Fibroblast of lung (primary cell): ENCODE results near the gene CADM2. TPM values are rescaled to one million over a fixed set of nuclear protein-coding genes. Genes with fewer than 3 reads are reported as not detected.

Source experiments
- DNase-seq, 2 donors: peaks; one replicate each; pipeline versions ENCODE4 v3.0.0 to v3.0.0-alpha.2; 2010; ENCODE audit warnings: low read depth in 2 of 2
- H2AFZ ChIP-seq: 2 replicates; pipeline ENCODE4 v1.5.1; 2012; ENCODE audit warnings: low read length, control low read depth, inconsistent platforms
- H3K27ac ChIP-seq: 2 replicates; pipeline ENCODE4 v1.5.1; 2011; ENCODE audit warnings: low read length, control low read depth; ENCODE audit not compliant: insufficient read depth
- H3K27me3 ChIP-seq: 2 replicates; pipeline ENCODE4 v1.5.1; 2011; ENCODE audit warnings: mild to moderate bottlenecking, low read length; ENCODE audit not compliant: control insufficient read depth, insufficient read depth
- H3K36me3 ChIP-seq: 2 replicates; pipeline ENCODE4 v1.5.1; 2011; ENCODE audit warnings: low read length; ENCODE audit not compliant: control insufficient read depth, insufficient read depth
- H3K4me1 ChIP-seq: 2 replicates; pipeline ENCODE4 v1.5.1; 2011; ENCODE audit warnings: low read length; ENCODE audit not compliant: control insufficient read depth, insufficient read depth; ENCODE audit errors: extremely low read depth
- H3K4me2 ChIP-seq: 2 replicates; pipeline ENCODE4 v1.5.1; 2011; ENCODE audit warnings: low read length, control low read depth; ENCODE audit not compliant: insufficient read depth; ENCODE audit errors: extremely low read depth
- H3K4me3 ChIP-seq, 4 experiments: fragments of 200-600 bp in 1 of 4; sonication (generic) in 1 of 4; replicated peaks in 1 of 4; 2 replicates each; pipeline ENCODE4 v1.5.1; 2011 to 2016; ENCODE audit warnings: low read length in 4 of 4, low read depth in 3 of 4, mild to moderate bottlenecking in 3 of 4, control low read depth in 2 of 4, inconsistent platforms in 1 of 4, mixed read lengths in 1 of 4; ENCODE audit not compliant: insufficient read depth in 1 of 4; ENCODE audit errors: control extremely low read depth in 1 of 4
- H3K79me2 ChIP-seq: 2 replicates; pipeline ENCODE4 v1.5.1; 2012; ENCODE audit warnings: mild to moderate bottlenecking, low read length, inconsistent platforms; ENCODE audit not compliant: control insufficient read depth, insufficient read depth
- H3K9ac ChIP-seq: 2 replicates; pipeline ENCODE4 v1.5.1; 2011; ENCODE audit warnings: mild to moderate bottlenecking, low read length, control low read depth; ENCODE audit not compliant: insufficient read depth
- H3K9me3 ChIP-seq: 2 replicates; pipeline ENCODE4 v1.5.1; 2012; ENCODE audit warnings: low read depth, low read length; ENCODE audit not compliant: control insufficient read depth, insufficient read depth
- H4K20me1 ChIP-seq: 2 replicates; pipeline ENCODE4 v1.5.1; 2011; ENCODE audit warnings: low read length; ENCODE audit not compliant: control insufficient read depth, insufficient read depth; ENCODE audit errors: extremely low read depth
- CTCF ChIP-seq, 2 donors: IDR thresholded peaks in 1 of 2; conservative IDR thresholded peaks in 1 of 2; 1 replicate in 1 of 2; 2 replicates in 1 of 2; pipeline ENCODE4 v1.5.1; 2011 to 2012; ENCODE audit warnings: low read length in 2 of 2, control low read depth in 1 of 2, inconsistent platforms in 1 of 2, low read depth in 1 of 2, mild to moderate bottlenecking in 1 of 2
- EZH2 ChIP-seq: IDR thresholded peaks from 2 replicates; pipeline ENCODE4 v1.5.1; 2012; ENCODE audit warnings: low read length, control low read depth, mild to moderate bottlenecking; ENCODE audit errors: missing control alignments
- polyA plus RNA-seq, 2 donors: library from polyadenylated mRNA; depleted of rRNA in 1 of 2; stranded (reverse) in 1 of 2; unstranded in 1 of 2; fragments of >200 nt; gene quantifications; 2 replicates each; pipeline ENCODE4 v1.2.1, GENCODE V29; 2011 to 2012; ENCODE audit warnings: missing spikeins in 1 of 2
- total RNA-seq: library from RNA; depleted of rRNA; stranded (reverse); fragments of >200 nt; gene quantifications from 2 replicates; pipeline ENCODE4 v1.2.1, GENCODE V29; 2014

The CADM2 gene
- total and polyA plus RNA-seq, 2 donors (not counting 1 experiment from before 2014, with no cell fraction given), result under 0.01 to 0.12 TPM

GRCh38 chr3:85397434-85397833, 438.6 kb downstream of the CADM2 start:
- H3K4me2 ChIP-seq, result no peak overlapping the region
- H3K79me2 ChIP-seq, result no peaks in the 10 kb centered on the region
- no peak overlapping the region for H3K27ac ChIP-seq
- H3K9me3 ChIP-seq, result no peaks in the 10 kb centered on the region
- H2AFZ ChIP-seq, result no peak overlapping the region
- TF ChIP-seq EZH2, result no peak
- TF ChIP-seq CTCF (conservative IDR thresholded peaks at IDR 0.05 in 1 of 2, IDR thresholded peaks at IDR 0.05 in 1 of 2; ENCODE audit: low read depth in 1 of 2, low read length in 2 of 2), result no peak
- no peak overlapping the region for H3K4me3 ChIP-seq
- no peaks in the 10 kb centered on the region for H3K27me3 ChIP-seq
- no peaks in the 10 kb centered on the region for H4K20me1 ChIP-seq
- no peaks in the 10 kb centered on the region for H3K4me1 ChIP-seq
- H3K9ac ChIP-seq, result no peak overlapping the region
- no peak for DNase-seq
- no peaks in the 10 kb centered on the region for H3K36me3 ChIP-seq

- no peak overlapping the region for H3K27ac ChIP-seq
- H3K4me2 ChIP-seq, result no peak overlapping the region
- no peaks in the 10 kb centered on the region for H3K9me3 ChIP-seq
- H3K9ac ChIP-seq, result no peak overlapping the region
- no peaks in the 10 kb centered on the region for H3K79me2 ChIP-seq
- DNase-seq, result no peak
- no peaks in the 10 kb centered on the region for H3K27me3 ChIP-seq
- H4K20me1 ChIP-seq, result no peaks in the 10 kb centered on the region
- no peak overlapping the region for H2AFZ ChIP-seq
- H3K4me1 ChIP-seq, result no peaks in the 10 kb centered on the region
- H3K36me3 ChIP-seq, result no peaks in the 10 kb centered on the region
- TF ChIP-seq EZH2 (no peak), CTCF (conservative IDR thresholded peaks at IDR 0.05 in 1 of 2, IDR thresholded peaks at IDR 0.05 in 1 of 2; ENCODE audit: low read depth in 1 of 2, low read length in 2 of 2) (no peak)
- no peak overlapping the region for H3K4me3 ChIP-seq
Measured at GRCh38 chr3:85426121-85426520, 467.3 kb downstream of the CADM2 start.

GRCh38 chr3:85427467-85427866, 468.7 kb downstream of the CADM2 start:
- Histone ChIP-seq H3K4me1 (no peaks in the 10 kb centered on the region), H3K27ac (no peak overlapping the region), H3K4me3 (no peak overlapping the region), H3K9ac (no peak overlapping the region), H3K4me2 (no peak overlapping the region), H3K79me2 (no peaks in the 10 kb centered on the region), H3K36me3 (no peaks in the 10 kb centered on the region), H3K9me3 (no peaks in the 10 kb centered on the region), H2AFZ (no peak overlapping the region), H3K27me3 (no peaks in the 10 kb centered on the region), H4K20me1 (no peaks in the 10 kb centered on the region)
- DNase-seq, result no peak
- TF ChIP-seq EZH2 (no peak), CTCF (conservative IDR thresholded peaks at IDR 0.05 in 1 of 2, IDR thresholded peaks at IDR 0.05 in 1 of 2; ENCODE audit: low read depth in 1 of 2, low read length in 2 of 2) (no peak)
